Neuronal stem cell (in vitro differentiated cells): ENCODE measurements around the gene HPS4.

Source experiments
- DNase-seq: peaks from one replicate; pipeline ENCODE4 v3.0.0-alpha.2; 2013; ENCODE audit warnings: low spot score
- H2AFZ ChIP-seq: one replicate; pipeline ENCODE4 v1.6.1; 2013; ENCODE audit warnings: mild to moderate bottlenecking, low read length, inconsistent platforms
- H2AK5ac ChIP-seq: 2 replicates; pipeline ENCODE4 v1.6.1; 2013; ENCODE audit warnings: low read depth, mild to moderate bottlenecking, inconsistent platforms, low read length, moderate library complexity, mixed read lengths
- H2BK120ac ChIP-seq: 2 replicates; pipeline ENCODE4 v1.6.1; 2013; ENCODE audit warnings: low read depth, mild to moderate bottlenecking, inconsistent platforms, low read length, moderate library complexity, mixed read lengths
- H2BK12ac ChIP-seq: one replicate; pipeline ENCODE4 v1.6.1; 2013; ENCODE audit warnings: low read length, inconsistent platforms
- H2BK15ac ChIP-seq: 2 replicates; pipeline ENCODE4 v1.6.1; 2013; ENCODE audit warnings: mild to moderate bottlenecking, low read length, inconsistent platforms, mixed read lengths
- H2BK5ac ChIP-seq: one replicate; pipeline ENCODE4 v1.6.1; 2013; ENCODE audit warnings: inconsistent platforms, mild to moderate bottlenecking, low read length, moderate library complexity
- H3K14ac ChIP-seq: one replicate; pipeline ENCODE4 v1.6.1; 2013; ENCODE audit warnings: low read length, inconsistent platforms
- H3K18ac ChIP-seq: 2 replicates; pipeline ENCODE4 v1.6.1; 2013; ENCODE audit warnings: low read length, inconsistent platforms
- H3K23ac ChIP-seq: 2 replicates; pipeline ENCODE4 v1.6.1; 2013; ENCODE audit warnings: low read depth, mild to moderate bottlenecking, mixed read lengths, low read length, inconsistent platforms; ENCODE audit not compliant: poor library complexity
- H3K27ac ChIP-seq: replicated peaks from 3 replicates; pipeline ENCODE4 v1.5.1; 2013; ENCODE audit warnings: low read length, inconsistent platforms
- H3K27me3 ChIP-seq, 3 experiments: 2 replicates each; pipeline ENCODE4 v1.6.1; 2013; ENCODE audit warnings: low read length in 3 of 3, mild to moderate bottlenecking in 2 of 3, inconsistent platforms in 1 of 3, low read depth in 1 of 3, mixed read lengths in 1 of 3, moderate library complexity in 1 of 3; ENCODE audit not compliant: control insufficient read depth in 3 of 3, insufficient read depth in 3 of 3
- H3K36me3 ChIP-seq, 2 donors: replicated peaks in 1 of 2; 2 replicates each; pipeline ENCODE4 v1.6.1; 2013; ENCODE audit warnings: low read length in 2 of 2; ENCODE audit not compliant: control insufficient read depth in 2 of 2, insufficient read depth in 2 of 2
- H3K4ac ChIP-seq: 2 replicates; pipeline ENCODE4 v1.6.1; 2013; ENCODE audit warnings: inconsistent platforms, mild to moderate bottlenecking, low read length, moderate library complexity
- H3K4me1 ChIP-seq, 2 donors: 1 replicate in 1 of 2; 2 replicates in 1 of 2; pipeline ENCODE4 v1.6.1; 2013; ENCODE audit warnings: low read length in 2 of 2, low read depth in 1 of 2; ENCODE audit not compliant: control insufficient read depth in 2 of 2, insufficient read depth in 1 of 2
- H3K4me2 ChIP-seq: one replicate; pipeline ENCODE4 v1.6.1; 2013; ENCODE audit warnings: mild to moderate bottlenecking, low read length, inconsistent platforms; ENCODE audit not compliant: insufficient read depth, poor library complexity, severe bottlenecking
- H3K4me3 ChIP-seq, 2 donors: 2 replicates each; pipeline ENCODE4 v1.5.1; 2013; ENCODE audit warnings: low read length in 2 of 2, mild to moderate bottlenecking in 2 of 2, inconsistent platforms in 1 of 2, moderate library complexity in 1 of 2
- H3K79me1 ChIP-seq: one replicate; pipeline ENCODE4 v1.6.1; 2013; ENCODE audit warnings: low read depth, mild to moderate bottlenecking, inconsistent platforms, low read length, moderate library complexity
- H3K9ac ChIP-seq: one replicate; pipeline ENCODE4 v1.6.1; 2013; ENCODE audit warnings: mild to moderate bottlenecking, low read depth, low read length, inconsistent platforms; ENCODE audit not compliant: poor library complexity
- H3K9me3 ChIP-seq, 2 donors: replicated peaks in 1 of 2; 2 replicates each; pipeline versions ENCODE3 to v1.6.1; 2013; ENCODE audit warnings: low read length in 2 of 2, mild to moderate bottlenecking in 2 of 2, inconsistent platforms in 1 of 2, low read depth in 1 of 2, mixed read lengths in 1 of 2, moderate library complexity in 1 of 2; ENCODE audit not compliant: control insufficient read depth in 2 of 2, insufficient read depth in 1 of 2
- H4K8ac ChIP-seq: one replicate; pipeline ENCODE4 v1.6.1; 2013; ENCODE audit warnings: low read depth, mild to moderate bottlenecking, inconsistent platforms, low read length, moderate library complexity
- H4K91ac ChIP-seq: one replicate; pipeline ENCODE4 v1.6.1; 2013; ENCODE audit warnings: low read length, low read depth, mild to moderate bottlenecking, inconsistent platforms; ENCODE audit not compliant: poor library complexity
- WGBS, 2 donors: extraction: QIAGEN DNeasy Blood & Tissue Kit; methylation state at CpG; one replicate each; pipeline ENCODE4 v1.1.7; 2013; ENCODE audit warnings: missing lambda C conversion rate in 2 of 2, mixed read lengths in 1 of 2; ENCODE audit not compliant: insufficient read length in 2 of 2, insufficient replicate concordance in 1 of 2; ENCODE audit errors: extremely low coverage in 2 of 2; 5-methylcytosine and 5-hydroxymethylcytosine counted together

Gene HPS4

GRCh38 chr22:26448334-26448733, 35.2 kb downstream of the HPS4 start:
- no CpG with 5 or more reads among the region's 5 CpGs for WGBS, 2 donors
- H3K27ac ChIP-seq, result no peak overlapping the region
- H3K4me2 ChIP-seq, result no peak overlapping the region
- no peak overlapping the region for H3K4me3 ChIP-seq
- H3K4me1 ChIP-seq, result no peaks in the 10 kb centered on the region
- peaks cover 17 to 38% of the 10 kb centered on the region in 2 donors for H3K36me3 ChIP-seq
- peak overlapping the region; percentile 45 for H3K18ac ChIP-seq
- H3K27me3 ChIP-seq, result no peaks in the 10 kb centered on the region
- H3K9me3 ChIP-seq, result no peaks in the 10 kb centered on the region
- H3K4ac ChIP-seq, result no peak overlapping the region
- no peak overlapping the region for H2BK15ac ChIP-seq
- H2AFZ ChIP-seq, result no peak overlapping the region
- H4K91ac ChIP-seq, result no peak overlapping the region
- no peak overlapping the region for H2AK5ac ChIP-seq
- H3K14ac ChIP-seq, result no peak overlapping the region
- no peak overlapping the region for H2BK5ac ChIP-seq
- no peak overlapping the region for H2BK120ac ChIP-seq
- H2BK12ac ChIP-seq, result no peak overlapping the region
- no peak overlapping the region for H4K8ac ChIP-seq
- H3K9ac ChIP-seq, result peak overlapping the region; percentile 63
- no peaks in the 10 kb centered on the region for H3K79me1 ChIP-seq
- no peak for DNase-seq
- H3K23ac ChIP-seq, result no peak overlapping the region

- Histone ChIP-seq H3K23ac (peak overlapping the region; percentile 12), H3K14ac (no peak overlapping the region), H3K4me2 (no peak overlapping the region), H2AK5ac (no peak overlapping the region), H4K91ac (no peak overlapping the region), H3K18ac (no peak overlapping the region), H4K8ac (no peak overlapping the region), H2AFZ (no peak overlapping the region), H3K4ac (no peak overlapping the region), H3K36me3 (peaks cover 14 to 32% of the 10 kb centered on the region in 2 donors), H3K79me1 (no peaks in the 10 kb centered on the region), H3K27me3 (no peaks in the 10 kb centered on the region), H3K4me3 (no peak overlapping the region), H2BK15ac (no peak overlapping the region), H2BK5ac (no peak overlapping the region), H2BK12ac (no peak overlapping the region), H2BK120ac (no peak overlapping the region), H3K4me1 (no peaks in the 10 kb centered on the region), H3K27ac (no peak overlapping the region), H3K9me3 (no peaks in the 10 kb centered on the region), H3K9ac (no peak overlapping the region)
- no peak for DNase-seq
- no CpG with 5 or more reads among the region's 15 CpGs for WGBS, 2 donors
These were observed 35.8 kb downstream of the HPS4 start for GRCh38 chr22:26447584-26448329.

- Histone ChIP-seq H2AFZ (no peak overlapping the region), H3K27me3 (no peaks in the 10 kb centered on the region), H4K91ac (no peak overlapping the region), H3K4me3 (no peak overlapping the region), H2BK15ac (no peak overlapping the region), H2BK5ac (no peak overlapping the region), H3K9ac (no peak overlapping the region), H3K23ac (no peak overlapping the region), H3K36me3 (peaks cover 10 to 24% of the 10 kb centered on the region in 2 donors), H3K14ac (no peak overlapping the region), H2BK12ac (no peak overlapping the region), H3K18ac (no peak overlapping the region), H2BK120ac (no peak overlapping the region), H3K79me1 (no peaks in the 10 kb centered on the region), H3K27ac (no peak overlapping the region), H3K4me1 (no peaks in the 10 kb centered on the region), H2AK5ac (no peak overlapping the region), H3K9me3 (no peaks in the 10 kb centered on the region), H3K4me2 (no peak overlapping the region), H3K4ac (no peak overlapping the region), H4K8ac (no peak overlapping the region)
- no CpG with 5 or more reads among the region's 17 CpGs for WGBS, 2 donors
- DNase-seq, result no peak
These were observed 36.6 kb downstream of the HPS4 start for GRCh38 chr22:26446808-26447515.

GRCh38 chr22:26445577-26446275, 37.9 kb downstream of the HPS4 start:
- Histone ChIP-seq H3K23ac (peak overlapping the region; percentile 66), H2BK15ac (no peak overlapping the region), H3K4me2 (no peak overlapping the region), H4K91ac (no peak overlapping the region), H3K18ac (no peak overlapping the region), H3K36me3 (peaks cover 5 to 11% of the 10 kb centered on the region in 2 donors), H4K8ac (no peak overlapping the region), H3K27me3 (no peaks in the 10 kb centered on the region), H3K4ac (no peak overlapping the region), H2BK120ac (no peak overlapping the region), H2BK5ac (no peak overlapping the region), H3K79me1 (no peaks in the 10 kb centered on the region), H3K4me3 (no peak overlapping the region), H3K27ac (no peak overlapping the region), H3K9ac (no peak overlapping the region), H2AK5ac (no peak overlapping the region), H2BK12ac (no peak overlapping the region), H3K14ac (no peak overlapping the region), H3K4me1 (no peaks in the 10 kb centered on the region), H3K9me3 (no peaks in the 10 kb centered on the region), H2AFZ (no peak overlapping the region)
- no CpG with 5 or more reads among the region's 15 CpGs for WGBS, 2 donors
- DNase-seq, result no peak
